Lower leg skin (tissue), 3 donors: ENCODE results near the gene TCERG1L.

ENCODE experiments used
- POLR2A ChIP-seq, 2 donors: fragments of 450-650 bp; IDR thresholded peaks; one replicate each; pipeline ENCODE4 v1.6.1; 2016 to 2017; ENCODE audit warnings: antibody characterized with exemption in 2 of 2, mild to moderate bottlenecking in 1 of 2, moderate library complexity in 1 of 2
- TF ChIP-seq, protein P1 (sequence below), 3 donors: fragments of 450-650 bp; IDR thresholded peaks; one replicate each; pipeline ENCODE4 v1.5.1; 2016; ENCODE audit warnings: antibody characterized with exemption in 3 of 3, mild to moderate bottlenecking in 3 of 3, moderate library complexity in 2 of 3

DNA sequence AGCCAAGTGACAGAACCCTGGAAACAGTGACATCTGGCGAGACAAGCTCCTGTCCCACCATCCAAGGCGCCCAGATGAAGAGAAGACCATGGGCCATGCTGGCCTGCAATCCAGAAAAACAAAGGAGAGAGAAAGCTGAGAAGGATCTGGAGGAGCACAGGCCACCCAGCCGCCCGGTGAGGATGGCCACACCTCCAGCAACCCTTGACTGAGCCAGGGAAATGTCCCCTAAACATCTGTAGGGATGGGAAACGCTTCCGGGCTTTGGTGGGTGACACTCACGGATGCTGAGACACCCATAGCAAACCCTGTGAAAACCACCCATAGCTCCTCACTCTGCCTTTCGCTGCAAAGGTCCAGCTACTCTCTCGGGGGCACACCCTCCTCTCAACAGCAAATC lies 32.0 kb downstream of the TCERG1L start:
- TF ChIP-seq POLR2A (IDR thresholded peaks at IDR 0.05), result no peak
- TF ChIP-seq, protein P1, sequence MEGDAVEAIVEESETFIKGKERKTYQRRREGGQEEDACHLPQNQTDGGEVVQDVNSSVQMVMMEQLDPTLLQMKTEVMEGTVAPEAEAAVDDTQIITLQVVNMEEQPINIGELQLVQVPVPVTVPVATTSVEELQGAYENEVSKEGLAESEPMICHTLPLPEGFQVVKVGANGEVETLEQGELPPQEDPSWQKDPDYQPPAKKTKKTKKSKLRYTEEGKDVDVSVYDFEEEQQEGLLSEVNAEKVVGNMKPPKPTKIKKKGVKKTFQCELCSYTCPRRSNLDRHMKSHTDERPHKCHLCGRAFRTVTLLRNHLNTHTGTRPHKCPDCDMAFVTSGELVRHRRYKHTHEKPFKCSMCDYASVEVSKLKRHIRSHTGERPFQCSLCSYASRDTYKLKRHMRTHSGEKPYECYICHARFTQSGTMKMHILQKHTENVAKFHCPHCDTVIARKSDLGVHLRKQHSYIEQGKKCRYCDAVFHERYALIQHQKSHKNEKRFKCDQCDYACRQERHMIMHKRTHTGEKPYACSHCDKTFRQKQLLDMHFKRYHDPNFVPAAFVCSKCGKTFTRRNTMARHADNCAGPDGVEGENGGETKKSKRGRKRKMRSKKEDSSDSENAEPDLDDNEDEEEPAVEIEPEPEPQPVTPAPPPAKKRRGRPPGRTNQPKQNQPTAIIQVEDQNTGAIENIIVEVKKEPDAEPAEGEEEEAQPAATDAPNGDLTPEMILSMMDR (IDR thresholded peaks at IDR 0.05), result no peak
